Measurements from ENCODE around the gene NPAS3. TPM values are rescaled to one million over a fixed set of nuclear protein-coding genes. Genes with fewer than 3 reads are reported as not detected.

NPAS3 gene
- total and polyA plus RNA-seq, 2 donors (not counting 3 experiments of a cell fraction or from before 2014, with no cell fraction given), result 0.10 to 0.13 TPM

- POLR2A ChIA-PET, result no interaction called here
- no peak for FAIRE-seq
- no peak for DNase-seq (ENCODE audit: low read depth, low spot score)
- Histone ChIP-seq H3K9ac (replicated peaks; ENCODE audit: extremely low read depth, insufficient read depth, low read length) (no peak overlapping the region), H3K4me1 (ENCODE audit: control insufficient read depth, extremely low read depth, insufficient read depth, low read length) (no peaks in the 10 kb centered on the region), H3K36me3 (ENCODE audit: control insufficient read depth in 2 of 2, extremely low read depth in 1 of 2, insufficient read depth in 2 of 2, low read length in 2 of 2) (no peaks in the 10 kb centered on the region), H3K9me1 (replicated peaks; ENCODE audit: control insufficient read depth, extremely low read depth, insufficient read depth, low read length) (no peaks in the 10 kb centered on the region), H3K27me3 (ENCODE audit: control insufficient read depth in 2 of 2, insufficient read depth in 2 of 2, low read length in 2 of 2) (peaks cover 0 to 3% of the 10 kb centered on the region in 2 experiments), H3K4me2 (ENCODE audit: insufficient read depth, low read length) (no peak overlapping the region), H2AFZ (ENCODE audit: low read depth, low read length) (no peak overlapping the region), H3K27ac (ENCODE audit: insufficient read depth, low read depth, low read length) (no peak overlapping the region), H3K9me3 (replicated peaks; ENCODE audit: control insufficient read depth, insufficient read depth, low read length) (no peaks in the 10 kb centered on the region), H4K20me1 (replicated peaks; ENCODE audit: control insufficient read depth, extremely low read depth, insufficient read depth, low read length) (no peaks in the 10 kb centered on the region), H3K79me2 (ENCODE audit: control insufficient read depth, insufficient read depth, low read length) (no peaks in the 10 kb centered on the region), H3K4me3 (replicated peaks in 1 of 3; ENCODE audit: insufficient read depth in 1 of 3, low read depth in 1 of 3, low read length in 3 of 3) (no peak overlapping the region)
- dilution Hi-C loops (cut with MboI; ENCODE audit: extremely low pct_ligation_motif_present, low sequenced_read_pairs), result no loop called here
- CTCF ChIA-PET, result interaction anchor here (1.2 to 4.9 kb wide), 3 partner anchors 11 to 247 kb away, joined by 3 to 244 read pairs (median 22); no protein-coding TSS in a partner anchor
- TF ChIP-seq FOS (IDR thresholded peaks at IDR 0.05; ENCODE audit: borderline replicate concordance, insufficient read depth, low read length) (no peak), POLR2A (IDR thresholded peaks at IDR 0.05; ENCODE audit: low read depth, low read length) (no peak), MYC (IDR thresholded peaks at IDR 0.05; ENCODE audit: low read depth, low read length) (no peak), MAX (IDR thresholded peaks at IDR 0.05; ENCODE audit: insufficient read depth, insufficient read length) (no peak), GATA2 (IDR thresholded peaks at IDR 0.05; ENCODE audit: insufficient read depth, insufficient read length, low read depth, low read length) (no peak), POLR2AphosphoS5 (IDR thresholded peaks at IDR 0.05; ENCODE audit: insufficient read depth, low read depth, low read length) (no peak), CTCF (IDR thresholded peaks at IDR 0.05; ENCODE audit: extremely low read depth in 1 of 2, insufficient read depth in 1 of 2, low read depth in 1 of 2, low read length in 2 of 2) (no peak), EZH2 (IDR thresholded peaks at IDR 0.05; ENCODE audit: borderline replicate concordance, low read depth, low read length, severe bottlenecking) (no peak), JUN (IDR thresholded peaks at IDR 0.05; ENCODE audit: borderline replicate concordance, insufficient read depth, insufficient read length, low read depth) (no peak)
- intact Hi-C loops (cut with micrococcal nuclease), result no loop called here
- no TSS peak for BruUV-seq (replicated peaks)
Observed at GRCh38 chr14:33851366-33851765, 912.7 kb downstream of the NPAS3 start.

Measured in endothelial cell of umbilical vein (primary cell).